ENCODE results near the gene RDH16.
"Not testable (repeated sequence)": the region's sequence is repeated elsewhere in the genome, so short reads cannot be mapped to it uniquely, and the experiment has no call there.

RDH16 gene

DNA sequence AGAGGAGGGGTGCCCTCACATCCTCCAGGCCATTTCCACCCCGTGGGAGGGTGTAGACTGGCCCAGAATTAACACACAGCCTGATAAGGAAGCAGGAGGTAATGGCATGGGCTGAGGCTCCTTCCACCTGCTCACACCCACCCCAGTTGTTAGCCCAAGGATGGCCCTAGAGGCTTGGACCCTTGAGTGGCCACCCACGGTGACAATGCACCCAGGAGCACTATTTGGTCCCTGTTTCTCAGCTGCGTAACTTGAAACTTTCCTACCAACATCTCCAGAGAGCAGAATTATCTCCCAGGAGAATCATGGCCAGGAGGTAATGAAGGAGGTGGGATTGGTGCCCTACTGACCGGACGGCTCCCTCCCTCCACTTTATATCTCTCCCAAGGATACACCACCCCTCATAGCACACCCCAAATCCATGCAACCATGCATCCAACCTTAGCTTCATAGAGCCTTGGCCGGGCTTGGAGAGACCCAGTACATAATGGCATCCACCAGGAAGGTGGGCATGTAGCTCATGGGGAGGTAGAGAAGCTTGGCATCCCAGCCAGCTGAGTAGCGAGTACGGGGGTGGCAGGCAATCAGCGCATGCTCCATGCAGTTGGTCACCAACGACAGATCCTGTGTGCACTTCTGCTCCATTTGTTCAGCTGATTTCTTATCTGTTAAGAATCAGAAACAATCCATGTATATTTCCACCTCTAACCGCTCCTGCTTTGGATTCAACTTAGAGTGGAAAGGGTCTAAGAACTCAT is 5.6 kb downstream of the RDH16 start:
- DNase-seq: no peak

- DNase-seq: no peak
Observed at GRCh38 chr12:56948881-56949280, 8.5 kb downstream of the RDH16 start.

GRCh38 chr12:56948457-56948777 is 9.0 kb downstream of the RDH16 start:
- DNase-seq: no peak

DNA sequence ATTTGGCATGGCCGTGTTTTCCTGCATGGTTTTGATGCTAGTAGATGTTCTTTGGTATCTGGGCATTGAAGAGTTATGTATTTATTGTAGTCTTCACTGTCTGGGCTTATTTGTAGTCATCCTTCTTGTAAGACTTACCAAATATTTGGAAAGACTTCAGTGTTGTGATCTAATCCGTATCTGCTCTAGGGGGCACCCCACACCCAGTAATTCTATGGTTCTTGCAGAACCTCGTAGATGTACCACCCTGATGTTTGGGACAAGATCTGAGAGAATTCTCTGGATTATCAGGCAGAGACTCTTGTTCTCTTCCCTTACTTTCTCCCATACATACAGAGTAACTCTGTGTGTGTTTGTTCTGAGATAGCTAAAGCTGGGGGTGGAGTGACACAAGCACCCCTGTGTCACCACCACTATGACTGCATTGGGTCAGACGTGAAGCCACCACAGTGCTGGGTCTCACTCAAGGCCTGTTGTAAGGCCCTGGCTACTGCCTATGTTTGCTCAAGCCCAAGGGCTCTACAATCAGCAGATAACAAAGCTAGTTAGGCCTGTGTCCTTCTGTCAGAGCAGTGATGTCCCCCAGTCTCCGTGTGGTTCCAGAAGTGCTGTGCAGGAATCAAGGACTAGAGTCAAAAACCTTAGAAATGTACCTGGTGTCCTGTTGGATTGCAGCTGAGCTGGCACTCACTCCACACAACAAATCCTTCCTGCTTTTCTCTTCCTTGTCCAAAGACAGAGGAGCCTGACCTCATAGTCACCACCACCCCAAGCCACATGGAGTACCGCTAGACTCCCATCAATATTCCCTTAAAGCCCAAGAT is 9.6 kb downstream of the RDH16 start:
- DNase-seq: no peak

GRCh38 chr12:56943878-56944277 is 13.5 kb downstream of the RDH16 start:
- DNase-seq: no peak

DNA sequence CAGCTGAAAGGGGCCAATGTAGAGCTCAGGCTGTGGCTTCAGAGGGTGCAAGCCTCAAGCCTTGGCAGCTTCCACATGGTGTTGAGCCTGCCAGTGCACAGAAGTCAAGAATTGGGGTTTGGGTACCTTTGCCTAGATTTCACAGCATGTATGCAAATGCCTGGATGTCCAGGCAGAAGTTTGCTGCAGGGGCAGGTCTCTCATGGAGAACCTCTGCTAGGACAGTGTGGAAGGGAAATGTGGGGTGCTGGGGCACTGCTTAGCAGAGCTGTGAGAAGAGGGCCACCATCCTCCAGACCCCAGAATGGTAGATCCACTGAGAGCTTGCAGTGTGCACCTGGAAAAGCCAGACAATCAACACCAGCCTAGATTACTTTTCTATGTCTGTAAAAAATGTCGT is 14.0 kb downstream of the RDH16 start:
- not testable (repeated sequence) for DNase-seq

DNA sequence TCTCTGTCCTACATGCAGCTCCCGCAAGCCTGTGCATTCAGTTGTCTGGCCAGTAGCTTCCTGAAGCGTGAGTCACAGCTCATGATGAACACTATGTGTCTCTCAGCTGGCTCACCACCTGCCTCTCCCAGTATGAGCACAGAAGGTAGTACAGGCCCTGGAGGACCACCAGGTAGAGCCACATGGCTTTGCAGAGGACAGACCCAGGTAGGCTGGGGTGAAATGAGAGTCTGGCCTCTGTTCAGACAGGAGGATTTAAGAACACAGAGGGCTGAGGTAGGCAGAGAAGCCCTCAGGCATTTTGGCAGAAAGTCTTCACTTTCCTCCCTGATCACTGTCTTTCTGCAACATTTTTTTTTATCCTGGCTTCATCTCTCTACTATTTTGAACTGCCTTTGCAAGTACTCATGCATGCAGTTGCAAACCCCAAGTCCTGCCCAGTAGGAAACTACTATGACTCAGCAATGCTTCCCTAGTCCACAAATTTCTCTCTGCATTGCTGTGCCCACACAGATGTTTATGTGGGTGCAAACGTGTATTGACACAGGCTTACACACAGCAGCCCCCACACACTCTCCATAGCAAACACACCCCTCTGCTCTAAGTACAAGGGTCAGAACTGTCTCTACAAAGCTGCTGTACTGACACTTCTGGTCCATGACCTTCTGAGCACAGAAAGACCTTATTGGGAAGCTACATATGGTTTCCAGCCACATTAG is 15.9 kb downstream of the RDH16 start:
- peak; percentile 61 for DNase-seq

- not testable (repeated sequence) for DNase-seq
Observed at GRCh38 chr12:56940942-56941298, 16.5 kb downstream of the RDH16 start.

DNA sequence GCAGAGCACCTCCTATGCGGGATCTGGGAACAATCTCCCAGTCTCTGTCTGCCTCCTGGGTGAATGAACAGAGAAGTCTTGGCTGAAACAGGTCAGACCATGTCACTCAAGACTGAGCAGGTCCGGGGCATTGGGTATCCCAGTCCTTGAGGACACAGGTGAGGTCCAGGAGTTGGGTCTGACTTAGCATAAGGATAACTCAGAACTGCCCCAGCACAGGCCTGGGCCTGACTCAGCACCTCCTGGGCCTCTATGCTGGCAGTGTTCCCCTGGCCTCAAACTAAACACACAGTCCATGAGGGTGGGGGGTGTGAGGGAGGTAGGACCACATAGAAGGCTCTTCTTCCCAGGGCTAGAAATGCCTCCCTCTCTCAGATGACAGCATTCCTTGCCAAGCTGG is 21.7 kb downstream of the RDH16 start:
- DNase-seq: no peak

- DNase-seq: no peak
Observed at GRCh38 chr12:56935157-56935556, 22.3 kb downstream of the RDH16 start.

- DNase-seq: no peak
Observed at GRCh38 chr12:56933826-56934625, 23.4 kb downstream of the RDH16 start, which contains the start of gene SDR9C7. Gene SDR9C7, minus strand, starts transcription at chr12:56934408. Its CDS starts 147 bp downstream, at chr12:56934261.

- no peak for DNase-seq
Observed at GRCh38 chr12:56932867-56933266, 24.5 kb downstream of the RDH16 start.

DNA sequence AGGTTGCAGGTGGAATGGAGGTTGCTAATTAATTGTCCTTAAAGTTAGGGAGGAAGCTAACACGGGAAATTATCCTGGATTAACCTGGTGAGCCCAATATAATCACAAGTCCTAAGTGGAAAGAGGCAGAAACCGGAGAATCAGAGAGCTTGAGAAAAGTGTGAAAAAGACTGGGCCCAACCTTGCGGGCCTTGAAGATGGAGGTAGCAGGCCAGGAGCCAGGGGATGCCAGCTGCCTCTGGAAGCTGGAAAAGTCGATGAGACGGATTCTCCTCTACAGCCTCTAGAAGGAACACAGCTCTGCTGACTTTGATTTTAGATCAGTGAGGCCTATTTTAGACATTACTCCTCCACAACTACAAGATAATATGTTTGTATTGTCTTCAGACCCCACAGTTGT is 25.3 kb downstream of the RDH16 start:
- no peak for DNase-seq

DNA sequence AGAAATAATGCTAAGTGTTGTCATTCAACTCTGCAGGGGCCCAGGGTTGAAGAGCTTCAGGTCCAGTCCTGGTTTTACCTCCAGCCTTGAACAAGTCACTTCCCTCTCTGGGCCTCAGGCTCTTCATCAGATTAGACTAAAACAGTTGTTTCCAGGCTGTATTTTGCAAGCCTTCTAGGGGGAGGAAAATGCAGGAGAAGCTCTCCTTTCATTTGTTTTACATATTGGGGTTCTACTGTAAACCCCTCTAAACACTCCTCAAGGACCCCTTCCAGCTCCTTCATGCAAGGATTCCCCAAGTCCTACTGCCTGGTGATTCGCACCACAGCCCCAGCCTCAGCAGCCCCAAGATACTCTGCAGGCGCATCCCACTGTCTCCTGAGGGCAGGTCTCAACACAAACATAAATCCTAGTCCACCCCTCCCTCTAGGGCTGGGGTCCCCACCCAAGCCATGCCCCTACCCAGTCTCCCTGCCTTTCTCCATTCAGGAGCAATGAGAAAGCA is 25.9 kb downstream of the RDH16 start:
- DNase-seq: peak; percentile 4

GRCh38 chr12:56930241-56930640 is 27.2 kb downstream of the RDH16 start:
- DNase-seq: no peak

GRCh38 chr12:56929780-56930179 is 27.6 kb downstream of the RDH16 start:
- no peak for DNase-seq

- no peak for DNase-seq
Observed at GRCh38 chr12:56928262-56928661, 29.1 kb downstream of the RDH16 start.

- DNase-seq: no peak
Observed at GRCh38 chr12:56927281-56927680, 30.1 kb downstream of the RDH16 start.

- DNase-seq: no peak
Observed at GRCh38 chr12:56922031-56922430, 35.4 kb downstream of the RDH16 start.

- no peak for DNase-seq
Observed at GRCh38 chr12:56921346-56921745, 36.1 kb downstream of the RDH16 start.

DNA sequence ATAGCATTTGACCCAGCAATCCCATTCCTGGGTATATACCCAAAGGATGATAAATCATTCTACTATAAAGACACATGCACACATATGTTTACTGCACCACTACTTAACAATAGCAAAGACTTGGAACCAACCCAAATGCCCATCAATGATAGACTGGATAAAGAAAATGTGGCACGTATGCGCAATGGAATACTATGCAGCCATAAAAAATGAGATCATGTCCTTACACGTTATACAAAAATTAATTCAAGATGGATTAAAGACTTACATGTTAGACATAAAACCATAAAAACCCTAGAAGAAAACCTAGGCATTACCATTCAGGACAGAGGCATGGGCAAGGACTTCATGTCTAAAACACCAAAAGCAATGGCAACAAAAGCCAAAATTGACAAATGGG is 39.3 kb downstream of the RDH16 start:
- DNase-seq: not testable (repeated sequence)

DNA sequence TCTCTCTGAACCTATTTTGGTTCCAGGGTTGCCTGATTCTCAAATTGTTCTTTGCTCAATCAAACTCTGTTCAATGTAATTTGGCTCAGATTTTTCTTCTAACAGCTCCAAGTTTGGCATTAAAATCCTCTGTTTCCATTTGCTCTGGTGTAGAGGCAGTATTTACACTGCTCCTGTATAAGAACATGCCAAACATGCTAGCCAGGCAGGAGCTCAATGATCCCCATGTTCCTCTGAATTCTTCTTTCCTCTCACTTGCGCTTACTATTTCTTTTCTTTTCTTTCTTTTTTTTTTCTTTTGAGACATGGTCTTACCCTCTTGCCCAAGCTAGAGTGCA is 40.4 kb downstream of the RDH16 start:
- DNase-seq: no peak
